Esophagus muscularis mucosa (tissue), 4 donors: Measurements from ENCODE around the gene CD101. TPM values are rescaled to one million over a fixed set of nuclear protein-coding genes. Genes with fewer than 3 reads are reported as not detected.
"Not testable (repeated sequence)": the region's sequence is repeated elsewhere in the genome, so short reads cannot be mapped to it uniquely, and the experiment has no call there.

Experiments used
- DNase-seq: peaks from one replicate; pipeline ENCODE4 v3.0.0-alpha.2; 2017; ENCODE audit errors: extremely low spot score
- H3K27ac ChIP-seq, 4 donors: fragments of 200-600 bp; sonication (generic); replicated peaks in 1 of 4; 1 replicate in 3 of 4; 2 replicates in 1 of 4; pipeline ENCODE4 v1.5.1; 2016 to 2019; ENCODE audit warnings: mild to moderate bottlenecking in 1 of 4
- H3K27me3 ChIP-seq, 4 donors: fragments of 200-600 bp; sonication (generic); one replicate each; pipeline versions ENCODE4 v1.5.1 to v1.6.0; 2016 to 2019
- H3K36me3 ChIP-seq, 4 donors: fragments of 200-600 bp; sonication (generic); one replicate each; pipeline ENCODE4 v1.5.1; 2016 to 2019
- H3K4me1 ChIP-seq, 4 donors: fragments of 200-600 bp; sonication (generic); one replicate each; pipeline ENCODE4 v1.5.1; 2016 to 2019
- H3K4me3 ChIP-seq, 4 donors: fragments of 200-600 bp; sonication (generic); 1 replicate in 2 of 4; 2 replicates in 2 of 4; pipeline ENCODE4 v1.5.1; 2016 to 2019; ENCODE audit warnings: mild to moderate bottlenecking in 4 of 4, moderate library complexity in 1 of 4
- H3K9me3 ChIP-seq, 4 donors: fragments of 200-600 bp; sonication (generic); 1 replicate in 3 of 4; 2 replicates in 1 of 4; pipeline ENCODE4 v1.5.1; 2016 to 2019
- EP300 ChIP-seq: sonication (generic); formaldehyde crosslinking; IDR thresholded peaks from one replicate; pipeline ENCODE4 v1.6.1; 2017; ENCODE audit warnings: antibody characterized with exemption
- POLR2A ChIP-seq: fragments of 450-650 bp; IDR thresholded peaks from one replicate; pipeline ENCODE4 v1.6.1; 2017; ENCODE audit warnings: antibody characterized with exemption, moderate library complexity, mild to moderate bottlenecking, low read depth
- POLR2AphosphoS5 ChIP-seq, 2 donors: sonication (generic); formaldehyde crosslinking; IDR thresholded peaks; one replicate each; pipeline ENCODE4 v1.6.1; 2017; ENCODE audit warnings: antibody characterized with exemption in 2 of 2
- WGBS: methylation state at CpG from one replicate; pipeline ENCODE4 v1.1.5; 2018; 5-methylcytosine and 5-hydroxymethylcytosine counted together
- intact Hi-C: fragments of 100-400 bp; cut with DNase I; formaldehyde crosslinking; loops from one replicate; pipeline ENCODE4 v1.15.1; 2023
- total RNA-seq, 4 donors: library from RNA; depleted of rRNA; stranded (reverse); fragments of >200 nt; gene quantifications; one replicate each; pipeline versions ENCODE4 v1.1.0 to v1.2.1, GENCODE V29; 2016
- TF ChIP-seq, protein P1 (sequence below), 3 experiments: fragments of 200-600 bp in 2 of 3; fragments of 450-650 bp in 1 of 3; sonication (generic) in 2 of 3; IDR thresholded peaks; one replicate each; pipeline ENCODE4 v1.5.1; 2017 to 2019; ENCODE audit warnings: antibody characterized with exemption in 3 of 3, mild to moderate bottlenecking in 2 of 3, moderate library complexity in 1 of 3

The CD101 gene
- total RNA-seq, 4 donors from 2014 or later, result 0.26 to 1.5 (median 0.87) TPM

DNA sequence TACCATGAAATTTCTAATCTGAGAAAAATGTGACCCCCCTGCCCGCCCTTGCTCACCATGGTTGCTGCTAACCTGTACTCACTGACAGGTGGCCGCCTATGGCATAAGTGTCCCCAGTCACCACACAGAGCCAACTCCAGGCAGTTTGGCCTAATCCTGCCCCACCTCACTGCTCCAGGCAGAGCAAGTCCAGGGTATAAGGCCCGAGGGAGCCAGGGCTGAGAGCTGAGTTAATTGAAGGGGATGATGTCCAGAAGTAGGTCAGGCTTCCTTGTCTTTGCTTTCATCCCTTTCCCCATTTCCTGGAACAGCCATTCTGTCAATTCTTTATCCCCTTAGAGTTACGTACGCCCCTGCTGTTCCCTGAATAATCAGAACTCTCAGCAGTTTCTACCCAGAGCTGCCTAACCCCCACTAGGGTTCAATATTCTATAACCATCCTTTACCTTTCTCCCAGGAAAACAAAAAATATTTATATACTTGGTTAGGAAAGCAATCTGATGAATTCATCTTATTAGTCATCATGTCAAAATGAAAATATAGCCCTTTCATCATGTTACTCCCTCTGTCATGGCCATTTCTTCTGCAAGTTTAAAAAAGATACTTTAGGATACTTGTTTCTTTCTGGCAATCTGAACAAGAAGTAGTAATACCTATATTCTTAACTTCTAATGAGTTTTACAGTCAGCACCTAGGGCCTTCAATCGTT, 29.4 kb upstream of the CD101 start:
- DNase-seq, result peak; percentile 72
- H3K4me1 ChIP-seq, result peaks cover 26 to 34% (median 30%) of the 10 kb centered on the region in 4 donors
- peak overlapping the region; percentile 58 to 75 (median 68) for H3K27ac ChIP-seq
- H3K36me3 ChIP-seq, result peaks cover 0 to 23% (median 21%) of the 10 kb centered on the region in 4 donors
- TF ChIP-seq POLR2AphosphoS5 (IDR thresholded peaks at IDR 0.05) (no peak), POLR2A (no peak), EP300 (no peak)
- TF ChIP-seq, protein P1, sequence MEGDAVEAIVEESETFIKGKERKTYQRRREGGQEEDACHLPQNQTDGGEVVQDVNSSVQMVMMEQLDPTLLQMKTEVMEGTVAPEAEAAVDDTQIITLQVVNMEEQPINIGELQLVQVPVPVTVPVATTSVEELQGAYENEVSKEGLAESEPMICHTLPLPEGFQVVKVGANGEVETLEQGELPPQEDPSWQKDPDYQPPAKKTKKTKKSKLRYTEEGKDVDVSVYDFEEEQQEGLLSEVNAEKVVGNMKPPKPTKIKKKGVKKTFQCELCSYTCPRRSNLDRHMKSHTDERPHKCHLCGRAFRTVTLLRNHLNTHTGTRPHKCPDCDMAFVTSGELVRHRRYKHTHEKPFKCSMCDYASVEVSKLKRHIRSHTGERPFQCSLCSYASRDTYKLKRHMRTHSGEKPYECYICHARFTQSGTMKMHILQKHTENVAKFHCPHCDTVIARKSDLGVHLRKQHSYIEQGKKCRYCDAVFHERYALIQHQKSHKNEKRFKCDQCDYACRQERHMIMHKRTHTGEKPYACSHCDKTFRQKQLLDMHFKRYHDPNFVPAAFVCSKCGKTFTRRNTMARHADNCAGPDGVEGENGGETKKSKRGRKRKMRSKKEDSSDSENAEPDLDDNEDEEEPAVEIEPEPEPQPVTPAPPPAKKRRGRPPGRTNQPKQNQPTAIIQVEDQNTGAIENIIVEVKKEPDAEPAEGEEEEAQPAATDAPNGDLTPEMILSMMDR (IDR thresholded peaks at IDR 0.05), result no peak
- H3K4me3 ChIP-seq, result no peak overlapping the region
- no peaks in the 10 kb centered on the region for H3K9me3 ChIP-seq
- 68% methylated on average over 6 of the region's 6 CpGs for WGBS
- intact Hi-C loops, result no loop called here
- no peaks in the 10 kb centered on the region for H3K27me3 ChIP-seq

DNA sequence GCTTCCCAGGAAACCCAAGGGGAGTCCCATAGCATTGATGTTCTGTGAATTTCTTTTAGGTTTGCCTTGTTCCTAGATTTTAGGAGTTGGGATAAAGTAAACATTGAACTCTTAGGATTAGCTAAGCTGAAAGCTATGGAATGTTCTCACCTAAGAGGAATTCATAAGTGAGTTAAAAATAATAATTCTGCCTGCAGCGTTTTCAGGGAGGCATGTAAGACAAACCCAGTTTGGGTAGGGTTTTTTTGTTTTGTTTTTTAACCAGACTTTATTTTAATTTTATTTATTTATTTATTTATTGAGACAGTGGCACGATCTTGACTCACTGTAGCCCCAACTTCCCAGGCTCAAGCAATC, 28.9 kb upstream of the CD101 start:
- TF ChIP-seq EP300 (no peak), POLR2A (no peak)
- TF ChIP-seq, protein P1 (IDR thresholded peaks at IDR 0.05), result no peak
- H3K9me3 ChIP-seq, result no peaks in the 10 kb centered on the region
- H3K4me3 ChIP-seq, result no peak overlapping the region

DNA sequence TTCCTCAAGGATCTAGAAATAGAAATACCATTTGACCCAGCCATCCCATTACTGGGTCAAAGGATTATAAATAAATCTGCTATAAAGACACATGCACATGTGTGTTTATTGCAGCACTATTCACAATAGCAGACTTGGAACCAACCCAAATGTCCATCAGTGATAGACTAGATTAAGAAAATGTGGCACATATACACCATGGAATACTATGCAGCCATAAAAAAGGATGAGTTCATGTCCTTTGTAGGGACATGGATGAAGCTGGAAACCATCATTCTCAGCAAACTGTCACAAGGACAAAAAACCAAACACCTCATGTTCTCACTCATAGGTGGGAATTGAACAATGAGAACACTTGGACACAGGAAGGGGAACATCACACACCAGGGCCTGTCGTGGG, 21.3 kb upstream of the CD101 start:
- H3K9me3 ChIP-seq, H3K36me3 ChIP-seq, H3K4me3 ChIP-seq, DNase-seq, H3K27ac ChIP-seq, H3K27me3 ChIP-seq: not testable (repeated sequence)
- H3K4me1 ChIP-seq, result peaks cover 18 to 37% (median 30%) of the 10 kb centered on the region in 4 donors
- intact Hi-C loops, result loop anchor here (10.0 kb wide), 1 partner anchor 66 kb away; no protein-coding TSS in a partner anchor
- WGBS, result 94% methylated on average over 1 of the region's 1 CpG

More for the DNA sequence above, 28.9 kb upstream of the CD101 start:
- H3K27me3 ChIP-seq, result no peaks in the 10 kb centered on the region
- no peak for DNase-seq
- H3K27ac ChIP-seq, result peak overlapping the region; percentile 58 to 75 (median 68)
- intact Hi-C loops, result no loop called here
- WGBS, result 54% methylated on average over 2 of the region's 2 CpGs
- peaks cover 0 to 18% (median 16%) of the 10 kb centered on the region in 4 donors for H3K36me3 ChIP-seq
- peaks cover 26 to 34% (median 30%) of the 10 kb centered on the region in 4 donors for H3K4me1 ChIP-seq

DNA sequence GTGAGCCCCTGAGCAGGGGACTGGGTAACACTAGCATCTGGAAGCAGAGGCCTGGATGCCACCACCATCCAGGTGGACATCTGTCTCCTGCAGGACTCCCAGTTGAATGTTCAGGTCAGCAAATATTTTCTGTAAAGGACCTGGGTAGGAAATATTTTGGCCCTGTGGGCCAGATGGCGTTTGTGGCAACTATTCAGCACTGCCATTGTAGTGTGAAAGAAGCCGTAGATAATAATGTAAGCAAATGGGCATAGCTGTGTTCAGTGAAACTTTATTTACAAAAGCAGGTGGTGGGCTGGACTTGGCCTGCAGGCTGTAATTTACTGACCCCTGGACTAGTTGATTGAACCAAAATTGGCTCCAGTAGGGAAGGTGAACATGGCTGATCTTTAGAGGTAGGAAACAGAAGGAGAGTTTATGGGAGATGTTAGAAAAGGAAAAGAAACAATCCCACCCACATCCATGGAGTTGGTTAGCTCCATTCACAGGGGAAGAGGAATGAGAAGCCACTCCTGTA, 20.0 kb upstream of the CD101 start:
- Histone ChIP-seq H3K27me3 (no peaks in the 10 kb centered on the region), H3K36me3 (peaks cover 0 to 3% (median 2%) of the 10 kb centered on the region in 4 donors), H3K4me3 (no peak overlapping the region), H3K9me3 (no peaks in the 10 kb centered on the region), H3K4me1 (peaks cover 18 to 39% (median 32%) of the 10 kb centered on the region in 4 donors), H3K27ac (peak overlapping the region in 2 of 4 donors; percentile 10 to 40)
- peak; percentile 74 for DNase-seq
- 88% methylated on average over 2 of the region's 2 CpGs for WGBS
- TF ChIP-seq EP300 (no peak), POLR2A (no peak)
- TF ChIP-seq, protein P1 (IDR thresholded peaks at IDR 0.05), result no peak
- intact Hi-C loops, result loop anchor here (10.0 kb wide), 1 partner anchor 67 kb away; no protein-coding TSS in a partner anchor

DNA sequence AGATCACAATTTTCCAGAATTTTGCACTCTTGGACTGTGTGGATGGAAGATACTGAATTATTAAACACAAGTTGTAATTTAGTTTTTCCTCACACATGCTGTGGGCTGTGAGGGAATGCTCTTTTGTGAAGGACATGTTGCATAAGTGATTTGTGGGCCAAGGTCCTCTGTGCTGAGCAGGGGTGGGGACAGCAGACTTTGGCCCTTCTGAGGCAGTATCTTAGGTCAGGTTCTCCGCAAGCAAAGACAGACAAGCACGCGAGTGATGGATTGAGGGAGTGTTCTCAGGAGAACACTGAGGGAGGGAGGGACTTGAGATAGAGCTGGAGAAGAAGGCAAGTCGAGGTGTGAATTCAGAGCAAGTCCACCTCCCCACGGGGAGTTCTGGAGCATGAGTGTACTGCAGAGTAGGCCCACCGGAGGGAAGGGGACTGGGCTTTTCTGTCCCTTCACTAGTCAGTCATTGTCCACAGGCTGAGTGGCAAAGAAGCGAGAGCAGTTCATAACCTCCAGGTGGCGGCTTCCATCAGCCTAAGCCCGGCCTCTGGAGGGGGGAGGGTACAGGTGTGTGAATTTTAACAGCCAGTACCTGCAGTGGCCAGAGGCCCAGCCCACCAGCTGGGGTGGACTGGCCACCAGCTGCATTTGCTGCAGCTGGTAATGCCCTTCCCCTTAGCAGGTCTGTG, 19.1 kb upstream of the CD101 start:
- peaks cover 18 to 39% (median 32%) of the 10 kb centered on the region in 4 donors for H3K4me1 ChIP-seq

More for the DNA sequence above, 19.1 kb upstream of the CD101 start:
- peak overlapping the region; percentile 49 to 73 (median 59) for H3K27ac ChIP-seq
- no peak overlapping the region for H3K4me3 ChIP-seq
- peaks cover 0 to 7% (median 6%) of the 10 kb centered on the region in 4 donors for H3K36me3 ChIP-seq
- no peaks in the 10 kb centered on the region for H3K27me3 ChIP-seq
- 87% methylated on average over 7 of the region's 9 CpGs for WGBS
- TF ChIP-seq POLR2AphosphoS5 (IDR thresholded peaks at IDR 0.05) (no peak), POLR2A (no peak), EP300 (no peak)
- TF ChIP-seq, protein P1 (IDR thresholded peaks at IDR 0.05), result no peak
- DNase-seq, result peak; percentile 89
- no peaks in the 10 kb centered on the region for H3K9me3 ChIP-seq
- intact Hi-C loops, result loop anchor here (10.0 kb wide), 1 partner anchor 68 kb away; no protein-coding TSS in a partner anchor
